DMS153 treated with DMSO at 0.1 percent for 48 hours (cell line): Measurements from ENCODE around the gene LRFN2.

ENCODE experiments used
- DNase-seq: peaks from one replicate; lab custom pipeline; 2025; ENCODE audit not compliant: unreplicated experiment; lab: John Stamatoyannopoulos, UW

The LRFN2 gene

GRCh38 chr6:40545954-40546353, 41.2 kb downstream of the LRFN2 start:
- no peak for DNase-seq

- DNase-seq = no peak
Measured at GRCh38 chr6:40543776-40544175, 43.4 kb downstream of the LRFN2 start.

- no peak for DNase-seq
Measured at GRCh38 chr6:40543146-40543545, 44.0 kb downstream of the LRFN2 start.

GRCh38 chr6:40542175-40542764, 44.9 kb downstream of the LRFN2 start:
- no peak for DNase-seq

GRCh38 chr6:40541556-40542174, 45.5 kb downstream of the LRFN2 start:
- no peak for DNase-seq

- DNase-seq = no peak
Measured at GRCh38 chr6:40540790-40541189, 46.4 kb downstream of the LRFN2 start.

GRCh38 chr6:40539853-40540252, 47.3 kb downstream of the LRFN2 start:
- DNase-seq = no peak

- DNase-seq = no peak
Measured at GRCh38 chr6:40538556-40538955, 48.6 kb downstream of the LRFN2 start.

- no peak for DNase-seq
Measured at GRCh38 chr6:40537446-40537845, 49.7 kb downstream of the LRFN2 start.

- DNase-seq = no peak
Measured at GRCh38 chr6:40536442-40536841, 50.7 kb downstream of the LRFN2 start.

- DNase-seq = no peak
Measured at GRCh38 chr6:40535819-40536380, 51.3 kb downstream of the LRFN2 start.

- DNase-seq = no peak
Measured at GRCh38 chr6:40535110-40535818, 51.9 kb downstream of the LRFN2 start.

- no peak for DNase-seq
Measured at GRCh38 chr6:40532349-40533000, 54.7 kb downstream of the LRFN2 start.

GRCh38 chr6:40529919-40530318, 57.2 kb downstream of the LRFN2 start:
- no peak for DNase-seq

- no peak for DNase-seq
Measured at GRCh38 chr6:40529040-40529439, 58.1 kb downstream of the LRFN2 start.

GRCh38 chr6:40528051-40528450, 59.1 kb downstream of the LRFN2 start:
- DNase-seq = no peak

GRCh38 chr6:40526036-40526435, 61.1 kb downstream of the LRFN2 start:
- no peak for DNase-seq

- DNase-seq = no peak
Measured at GRCh38 chr6:40524797-40525585, 62.2 kb downstream of the LRFN2 start.

GRCh38 chr6:40523505-40524172, 63.5 kb downstream of the LRFN2 start:
- no peak for DNase-seq

GRCh38 chr6:40521496-40521895, 65.7 kb downstream of the LRFN2 start:
- DNase-seq = no peak
